HG02884 (cell line): ENCODE measurements around the gene POLN.
"Not testable (repeated sequence)": the region's sequence is repeated elsewhere in the genome, so short reads cannot be mapped to it uniquely, and the experiment has no call there.

Experiments used
- ATAC-seq: cut with Tn5 transposase; IDR thresholded peaks from one replicate; pipeline ENCODE4 v1.9.1; 2021; ENCODE audit warnings: mild to moderate bottlenecking, moderate library complexity; ENCODE audit not compliant: unreplicated experiment

Gene POLN

DNA sequence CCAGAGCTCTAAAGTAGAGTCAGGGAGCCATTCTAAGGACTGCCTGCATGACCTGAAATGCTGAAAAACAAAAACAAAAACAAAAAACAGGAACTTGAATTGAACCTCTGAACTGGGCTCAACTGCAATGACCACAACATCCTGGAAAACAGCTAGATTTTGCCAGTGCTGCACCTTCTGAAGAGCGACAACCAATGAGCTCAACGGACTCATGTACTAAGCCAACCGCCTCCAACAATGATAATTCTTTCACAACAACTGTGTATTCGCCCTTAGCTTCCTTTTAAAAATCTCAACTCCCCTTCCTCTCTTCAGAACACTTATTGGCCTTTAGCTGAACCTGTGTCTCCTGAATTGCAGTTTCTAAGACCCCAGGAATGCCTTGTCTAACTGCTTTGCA lies 69.8 kb downstream of the POLN start:
- no peak for ATAC-seq

DNA sequence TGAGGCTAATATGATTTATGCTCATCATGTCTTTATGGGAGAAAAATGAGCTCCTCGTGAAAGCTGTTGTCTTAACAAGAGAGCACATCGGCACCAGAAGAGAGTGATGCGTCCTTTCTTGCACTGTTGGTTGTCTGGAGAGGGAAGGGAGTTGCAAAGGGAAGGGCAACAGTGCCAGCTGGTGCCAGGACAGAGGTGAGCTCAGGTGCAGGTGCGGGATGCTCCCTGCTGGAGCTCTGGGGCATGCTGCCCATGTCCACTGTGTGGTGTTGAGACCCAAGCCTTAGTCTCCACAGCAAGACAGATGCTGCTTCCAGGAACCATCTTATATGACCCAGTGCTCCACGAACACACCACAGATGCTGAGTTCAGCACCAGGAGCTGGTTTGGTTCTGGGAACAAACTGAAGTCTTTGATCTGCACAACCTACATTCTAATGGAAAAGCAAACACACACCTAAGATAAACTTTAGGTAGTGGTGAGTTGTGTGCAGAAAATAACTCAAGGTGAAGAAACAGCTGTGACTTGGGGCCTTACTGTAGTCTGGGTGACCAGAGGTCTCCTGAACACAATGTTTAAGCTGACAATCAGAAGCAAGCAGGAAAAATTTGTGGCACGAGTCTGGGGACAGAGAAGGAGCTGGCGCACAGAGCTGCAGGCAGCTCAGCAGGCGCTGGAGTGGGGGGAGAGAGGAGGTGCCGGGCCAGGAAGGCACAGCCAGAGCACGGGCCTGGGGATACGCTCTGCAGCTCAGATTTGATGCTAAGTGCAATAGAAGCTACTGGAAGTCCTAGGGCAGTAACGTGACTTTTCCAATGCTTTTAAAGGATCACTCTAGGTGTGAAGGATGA lies 73.2 kb downstream of the POLN start:
- no peak for ATAC-seq

DNA sequence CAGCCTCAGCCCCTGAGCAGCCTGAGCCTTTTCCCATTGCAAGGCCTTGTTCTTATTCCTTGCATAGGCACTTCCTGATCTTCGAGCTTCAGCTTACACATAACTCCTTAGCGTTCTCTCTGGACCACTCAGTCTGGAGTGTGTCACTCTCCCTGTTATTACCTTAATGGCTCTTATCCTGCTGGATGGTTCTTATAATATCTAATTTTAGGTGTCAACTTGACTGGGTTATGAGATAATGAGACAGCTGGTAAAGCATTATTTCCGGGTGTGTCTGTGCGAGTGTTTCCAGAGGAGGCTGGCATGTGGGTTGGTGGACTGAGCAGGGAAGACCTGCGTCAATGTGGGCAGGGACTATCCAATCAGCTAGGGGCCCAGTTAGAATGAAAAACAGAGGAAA lies 75.7 kb downstream of the POLN start:
- ATAC-seq = no peak

DNA sequence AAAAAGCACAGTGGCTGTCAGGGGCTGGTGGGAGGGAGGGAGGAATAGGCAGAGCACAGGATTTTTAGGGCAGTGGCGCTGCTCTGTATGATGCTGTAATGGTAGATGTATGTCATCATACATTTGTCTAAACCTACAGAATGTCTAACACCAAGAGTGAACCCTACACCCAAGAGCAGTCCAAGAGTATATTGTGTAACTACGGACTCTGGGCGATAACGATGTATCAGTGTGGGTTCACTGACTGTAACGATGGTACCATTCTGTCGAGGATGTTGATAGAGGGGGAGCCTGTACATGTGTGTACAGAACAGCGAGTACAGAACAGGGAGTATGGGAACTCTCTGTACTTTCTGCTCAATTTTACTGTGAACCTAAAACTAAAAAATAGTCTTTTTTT lies 76.5 kb downstream of the POLN start:
- no peak for ATAC-seq

DNA sequence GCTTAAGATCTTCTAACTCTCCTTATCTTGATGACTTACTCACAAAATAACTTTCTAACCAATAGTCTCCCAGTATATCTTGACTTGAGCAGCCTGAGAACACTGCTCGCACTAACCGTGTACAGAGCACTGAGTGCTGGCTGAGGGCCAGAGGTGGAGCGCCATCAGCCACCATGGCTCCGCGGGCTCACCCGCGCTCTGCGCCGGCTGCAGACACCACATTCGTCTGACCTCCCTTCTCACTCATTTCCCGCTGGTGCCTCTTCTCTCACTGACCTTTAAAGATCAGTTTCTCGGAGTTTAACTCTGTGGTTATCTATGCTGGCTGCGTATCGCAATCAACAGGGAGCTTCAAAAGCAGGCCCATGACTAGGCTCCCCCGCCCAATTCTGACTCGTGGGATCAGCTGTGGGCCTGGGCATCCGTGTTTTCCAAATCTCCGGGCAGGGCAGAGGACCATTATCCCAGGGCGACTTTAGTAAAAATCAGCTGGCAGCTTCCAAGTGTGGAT lies 78.6 kb downstream of the POLN start:
- no peak for ATAC-seq

DNA sequence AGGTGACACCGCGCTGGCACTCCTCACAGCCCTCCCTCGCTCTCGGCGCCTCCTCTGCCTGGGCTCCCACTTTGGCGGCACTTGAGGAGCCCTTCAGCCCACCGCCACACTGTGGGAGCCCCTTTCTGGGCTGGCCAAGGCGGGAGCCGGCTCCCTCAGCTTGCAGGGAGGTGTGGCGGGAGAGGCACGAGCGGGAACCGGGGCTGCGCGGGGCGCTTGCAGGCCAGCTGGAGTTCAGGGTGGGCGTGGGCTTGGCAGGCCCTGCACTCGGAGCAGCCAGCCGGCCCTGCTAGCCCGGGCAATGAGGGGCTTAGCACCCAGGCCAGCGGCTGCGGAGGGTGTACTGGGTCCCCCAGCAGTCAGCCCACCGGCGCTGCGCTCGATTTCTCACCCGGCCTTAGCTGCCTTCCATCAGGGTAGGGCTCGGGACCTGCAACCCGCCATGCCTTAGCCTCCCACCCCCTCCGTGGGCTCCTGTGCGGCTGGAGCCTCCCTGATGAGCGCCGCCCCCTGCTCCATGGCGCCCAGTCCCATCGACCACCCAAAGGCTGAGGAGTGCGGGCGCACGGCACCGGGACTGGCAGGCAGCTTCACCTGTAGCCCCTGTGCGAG lies 80.7 kb downstream of the POLN start:
- not testable (repeated sequence) for ATAC-seq

DNA sequence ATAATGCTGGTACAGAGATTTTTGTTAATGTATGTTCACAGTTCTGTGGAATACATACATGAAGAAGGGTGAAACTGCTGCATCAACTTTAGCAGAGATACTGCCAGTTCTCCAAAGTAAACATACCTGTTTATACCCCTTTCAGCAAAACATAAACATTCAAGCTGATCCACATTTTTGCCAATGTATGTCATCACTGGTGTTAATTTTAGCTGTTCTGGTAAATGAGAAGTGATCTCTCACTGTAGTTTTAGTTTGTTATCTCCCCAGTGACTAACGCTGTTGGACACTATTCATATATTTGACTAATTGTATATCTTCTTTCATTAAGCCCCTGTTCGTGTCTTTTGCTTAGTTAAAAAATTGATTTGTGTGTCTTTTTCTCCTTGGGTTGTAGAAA lies 82.0 kb downstream of the POLN start:
- no peak for ATAC-seq

DNA sequence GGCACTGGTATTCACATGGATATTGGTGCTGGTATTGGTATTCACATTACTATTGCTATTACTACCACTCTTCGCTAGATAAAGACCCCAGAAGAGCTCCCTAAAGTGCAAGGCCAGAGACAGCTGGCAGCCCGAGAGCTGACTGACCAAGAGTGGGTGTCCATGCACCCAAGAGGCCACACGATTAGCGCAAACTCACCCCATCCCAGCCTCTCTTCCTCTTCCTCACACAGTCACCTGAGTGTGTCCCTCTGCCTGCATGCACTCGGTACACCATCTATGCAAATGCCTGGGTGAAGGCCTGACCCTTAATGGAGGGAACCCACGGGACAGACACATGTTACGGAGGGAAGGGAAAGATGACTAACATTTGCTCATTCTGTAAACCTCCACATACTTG lies 86.7 kb downstream of the POLN start:
- ATAC-seq = no peak

DNA sequence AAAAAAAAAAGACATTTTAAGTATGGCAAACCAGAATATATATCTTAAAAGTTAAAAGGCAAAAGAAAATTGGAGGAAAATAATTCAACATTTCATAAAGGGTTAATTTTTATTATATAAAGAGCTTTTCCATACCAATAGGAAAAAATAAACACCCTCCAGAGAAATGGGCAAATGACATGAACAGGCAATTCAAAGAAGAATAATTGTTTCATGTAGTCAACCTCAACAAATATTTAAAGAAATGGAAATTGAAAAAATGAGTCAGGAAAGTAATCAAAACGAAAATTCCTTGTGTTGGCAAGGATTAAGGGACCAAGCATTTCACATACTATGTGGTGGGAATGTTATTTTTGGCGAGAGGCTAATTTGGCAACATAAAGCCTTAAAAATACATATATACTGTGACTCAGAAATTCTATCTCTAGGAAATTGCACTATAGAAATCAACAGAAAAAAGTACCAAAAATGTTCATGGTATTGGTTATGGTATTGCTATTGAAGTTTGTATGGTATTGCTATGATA lies 87.6 kb downstream of the POLN start:
- ATAC-seq = no peak

DNA sequence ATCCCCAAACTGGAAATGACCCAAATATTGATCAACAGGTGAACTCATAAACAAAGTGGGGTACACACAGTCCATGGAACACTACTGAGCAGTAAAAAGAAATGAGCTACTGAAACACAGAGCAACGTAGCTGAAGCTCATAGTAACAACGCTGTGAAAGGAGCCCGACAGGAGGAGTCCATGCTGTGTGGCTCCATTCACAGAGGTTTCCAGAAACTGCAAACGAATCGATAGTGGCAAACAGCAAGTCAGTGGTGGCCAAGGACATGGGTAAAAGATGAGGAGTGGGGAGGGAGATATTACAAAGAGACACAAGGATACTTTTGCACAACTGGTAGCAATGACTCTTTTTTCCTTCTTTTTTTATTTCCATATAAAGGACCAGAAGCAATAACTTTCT lies 90.4 kb downstream of the POLN start:
- ATAC-seq = no peak

DNA sequence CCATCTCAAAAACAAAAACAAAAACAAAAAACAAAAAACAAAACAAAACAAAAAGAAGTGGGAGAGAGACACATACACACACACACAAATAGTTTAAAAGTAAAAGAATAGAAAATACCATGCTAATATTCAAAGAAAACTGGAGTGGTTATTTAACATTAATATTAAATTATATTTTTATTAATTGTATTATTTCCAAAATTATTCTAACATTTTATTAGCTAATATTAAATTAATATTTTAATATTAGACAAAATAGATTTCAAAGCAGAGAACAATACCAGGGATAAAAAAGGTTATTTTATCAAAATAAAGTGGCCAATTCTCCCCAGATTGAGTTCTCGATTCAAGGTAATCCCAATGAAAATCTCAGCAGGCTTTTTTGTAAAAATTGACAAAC lies 91.8 kb downstream of the POLN start:
- no peak for ATAC-seq

DNA sequence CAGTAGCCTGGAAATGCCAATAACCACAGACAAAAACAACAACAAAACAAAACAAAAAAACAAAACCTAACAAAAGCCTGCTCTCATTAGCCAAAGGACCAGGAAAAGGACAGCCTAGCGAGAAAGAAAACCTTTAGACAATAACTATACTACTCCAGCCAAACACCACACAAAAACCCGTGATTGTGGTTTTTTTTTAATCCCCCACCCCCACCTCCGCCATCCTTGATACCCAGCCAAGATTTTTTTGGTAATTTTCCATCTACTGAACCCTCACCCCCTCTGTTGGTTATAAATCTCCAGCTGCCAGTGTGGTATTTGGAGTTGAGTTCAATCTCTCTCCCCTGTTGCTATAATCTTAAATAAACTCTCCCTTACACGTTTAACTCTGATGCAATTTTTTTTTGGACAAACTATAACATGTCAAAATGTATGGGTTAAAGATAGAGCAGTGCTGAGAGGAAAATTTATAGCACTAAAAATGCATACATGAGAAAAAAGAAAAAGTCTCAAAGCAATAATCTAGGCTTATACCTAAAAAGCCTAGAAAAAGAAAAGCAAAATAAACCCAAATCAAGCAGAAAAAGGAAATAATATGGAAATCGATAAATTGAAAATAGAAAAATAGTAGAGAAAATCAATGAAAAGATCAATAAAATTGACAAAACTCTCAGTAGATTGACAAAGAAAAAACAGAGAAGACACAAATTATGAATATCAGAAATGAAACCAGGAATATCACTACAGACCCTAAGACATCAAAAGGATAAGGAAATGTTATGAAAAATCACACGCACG lies 99.1 kb downstream of the POLN start:
- ATAC-seq = no peak

DNA sequence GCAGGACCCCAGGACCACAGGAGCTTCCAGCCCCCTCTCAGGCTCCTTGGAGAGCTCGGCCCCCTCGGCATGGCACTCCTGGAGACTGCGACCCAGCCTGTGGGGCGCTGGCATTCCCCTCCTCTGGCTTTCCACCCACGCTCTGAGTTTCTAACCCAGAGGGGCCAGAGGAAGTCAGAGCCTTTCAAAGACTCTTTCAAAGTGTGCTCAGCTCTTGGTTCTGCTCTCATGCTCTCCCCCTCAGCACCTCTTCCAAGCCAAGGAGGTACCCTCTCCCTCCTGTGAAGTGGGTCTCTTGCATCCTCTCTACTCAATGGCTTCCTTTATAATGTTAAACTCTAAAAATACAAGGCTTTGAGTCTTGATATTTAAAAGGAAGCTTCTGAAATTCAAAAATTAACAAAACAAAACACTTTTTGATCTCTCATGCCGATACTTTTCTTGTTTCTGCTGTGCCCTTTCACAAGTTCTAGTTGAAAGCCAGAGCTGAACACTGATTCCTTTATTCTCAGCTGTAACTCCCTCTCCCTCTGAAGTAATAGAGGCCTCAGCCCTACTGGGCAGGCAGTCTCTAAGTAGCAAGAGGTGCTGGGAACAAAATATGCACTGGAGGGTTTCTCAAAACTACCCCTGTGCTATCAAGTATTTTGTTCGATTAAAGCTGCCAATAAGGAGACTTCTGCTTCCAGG lies 100.0 kb downstream of the POLN start:
- ATAC-seq = no peak

DNA sequence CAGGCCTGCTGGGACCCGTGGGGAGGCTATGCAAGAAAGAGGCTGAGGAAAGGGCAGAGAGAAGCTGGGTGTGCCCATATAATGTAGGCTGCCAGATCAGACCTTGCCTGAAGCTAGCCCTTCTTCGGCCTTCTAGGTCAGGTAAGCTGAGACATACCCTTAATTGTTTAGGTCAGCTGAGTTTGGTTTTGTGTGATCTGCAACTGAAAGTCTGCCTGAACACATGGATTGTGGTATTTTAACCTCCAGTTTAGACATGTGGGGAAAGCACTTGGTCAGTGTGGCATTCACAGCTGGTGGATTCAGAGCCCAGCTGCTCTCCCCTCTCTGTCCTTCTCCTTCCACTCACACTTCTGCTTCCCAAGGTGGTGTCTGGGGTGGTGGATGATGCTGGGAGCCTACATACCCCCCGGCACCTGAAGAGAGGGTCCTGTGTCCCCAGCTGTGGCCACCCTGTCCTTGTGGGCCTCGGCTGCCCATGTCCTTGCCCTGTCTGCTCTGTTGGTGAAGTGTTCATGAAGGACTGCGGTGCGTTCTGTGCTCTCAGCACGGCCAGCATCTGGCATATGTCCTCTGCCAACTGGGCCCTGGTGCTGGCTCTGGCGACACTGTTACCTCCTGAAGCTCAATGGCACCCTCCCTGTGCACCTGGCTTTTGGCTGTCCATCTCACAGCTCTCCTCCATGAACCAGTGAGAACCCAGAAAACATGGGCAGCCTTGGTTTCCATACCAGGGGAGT lies 100.7 kb downstream of the POLN start:
- ATAC-seq = no peak

DNA sequence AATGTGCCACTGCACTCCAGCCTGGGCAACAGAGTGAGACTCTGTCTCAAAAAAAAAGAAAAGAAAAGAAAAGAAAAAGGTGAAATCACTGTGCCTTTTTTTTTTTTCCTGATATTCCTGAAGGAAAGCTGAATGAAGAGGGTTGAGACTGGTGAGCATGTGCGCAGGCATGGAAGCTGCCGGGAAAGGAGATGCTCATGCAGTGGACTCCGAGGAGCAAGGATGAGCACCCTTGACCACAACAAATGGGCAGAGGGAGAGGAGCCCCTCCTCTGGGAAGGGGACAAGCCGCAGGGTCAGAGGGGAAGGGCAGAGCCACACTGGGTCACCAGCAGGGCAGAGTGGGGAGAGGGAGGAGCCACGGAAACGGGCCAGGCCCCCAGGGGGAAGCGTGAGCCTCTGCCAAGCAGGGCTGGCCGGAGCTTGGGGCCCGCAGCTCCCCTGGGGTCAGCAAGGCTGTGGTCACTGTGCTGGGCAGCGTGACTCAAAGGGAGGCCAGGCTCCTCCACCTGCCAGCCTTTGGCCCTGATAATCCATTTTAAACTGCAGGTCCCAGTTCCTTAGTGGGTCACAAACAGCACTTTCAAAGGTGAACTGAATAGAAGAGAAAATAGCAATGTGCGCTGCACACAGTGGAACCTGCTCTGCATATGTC lies 102.9 kb downstream of the POLN start:
- ATAC-seq = no peak

DNA sequence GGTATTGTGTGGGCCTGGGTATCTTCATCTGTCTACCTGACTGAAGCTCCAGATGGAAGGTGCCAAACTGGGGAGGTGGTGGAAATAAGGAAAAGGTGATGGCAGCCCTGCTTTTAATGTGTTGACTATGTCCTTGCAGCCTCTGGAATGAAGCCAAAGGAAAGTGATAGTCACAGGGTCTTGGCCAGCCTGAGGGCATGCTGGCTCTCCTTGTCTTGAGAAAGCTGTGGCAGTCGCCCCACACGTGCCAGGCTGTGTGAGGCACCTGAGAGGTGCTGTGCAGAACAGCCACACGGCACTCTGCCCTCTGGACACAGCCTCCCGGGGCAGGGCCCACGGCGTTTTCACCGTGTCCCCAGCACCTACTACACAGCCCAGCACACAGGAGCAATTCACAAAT lies 105.2 kb downstream of the POLN start:
- no peak for ATAC-seq

DNA sequence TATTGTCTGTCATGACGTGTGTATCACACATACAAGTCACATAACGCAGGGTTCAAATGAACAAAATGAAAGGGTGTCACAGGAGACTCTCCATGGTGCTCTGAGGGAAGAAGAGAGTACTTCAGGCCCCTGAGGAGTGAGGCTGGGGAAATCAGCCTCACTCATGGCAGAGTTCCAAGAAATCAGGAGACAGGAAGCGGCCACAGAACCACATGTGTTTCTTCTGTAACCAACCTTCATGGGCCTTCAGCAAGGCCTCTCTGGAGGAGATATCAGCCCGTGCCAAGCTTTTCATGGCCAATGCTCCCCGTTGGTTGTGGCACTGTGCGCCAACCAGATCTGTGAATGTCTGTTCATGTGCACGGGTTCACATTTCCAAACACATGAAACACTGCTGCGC lies 106.8 kb downstream of the POLN start:
- ATAC-seq = no peak

DNA sequence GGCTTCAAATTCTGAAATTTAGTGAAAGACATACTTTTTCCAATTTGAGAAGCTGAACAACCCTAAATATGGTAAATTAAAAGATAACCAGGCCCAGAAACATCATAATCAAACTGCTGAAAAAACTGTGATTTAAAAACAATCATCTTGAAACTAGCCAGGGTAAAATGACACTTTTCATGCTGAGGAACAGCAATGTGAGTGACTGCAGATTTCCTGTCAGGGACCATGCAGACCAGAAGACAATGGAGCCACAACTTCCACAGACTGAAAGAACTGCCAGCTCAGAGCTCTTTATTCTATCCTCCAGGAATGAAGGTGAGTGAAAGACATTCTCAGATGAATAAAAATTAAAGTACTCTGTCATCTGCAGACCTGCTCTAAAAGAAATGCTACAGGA lies 109.5 kb downstream of the POLN start:
- ATAC-seq = no peak

DNA sequence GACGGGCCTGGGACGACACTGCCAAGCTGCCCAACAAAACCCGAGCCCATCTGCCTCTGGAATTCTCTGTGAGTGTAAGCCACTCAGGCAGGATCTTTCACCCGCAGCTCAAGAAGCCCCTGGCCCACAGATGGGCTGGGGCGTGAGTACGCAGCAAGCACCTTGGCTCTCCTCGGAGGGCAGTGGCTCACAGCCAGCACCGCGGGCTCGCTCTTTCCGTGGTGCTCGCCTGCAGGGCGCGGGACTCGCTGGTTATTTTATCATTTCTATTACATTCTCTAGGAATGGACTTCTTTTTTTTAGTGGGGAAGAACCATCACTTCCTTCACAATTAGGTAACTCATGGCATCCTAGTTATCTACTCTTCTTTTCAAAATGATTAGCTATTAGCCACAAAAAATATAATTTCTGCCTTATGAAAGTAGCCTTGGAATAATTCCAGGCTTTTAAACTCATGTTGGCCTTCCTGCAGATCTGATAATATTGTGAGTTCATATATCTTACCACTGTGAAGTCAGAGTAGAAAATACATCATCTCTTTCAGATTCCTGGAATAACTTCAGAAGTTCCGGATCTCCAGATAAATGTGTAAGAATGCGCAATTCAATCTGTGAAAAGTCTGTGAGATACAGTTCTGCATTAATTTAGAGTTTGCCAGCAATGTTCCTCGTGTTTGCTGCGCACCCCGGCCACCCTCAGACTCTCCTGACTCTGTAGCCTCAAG lies 114.2 kb downstream of the POLN start:
- ATAC-seq = no peak
